Measurements from ENCODE around the gene OPN1MW. TPM values are rescaled to one million over a fixed set of nuclear protein-coding genes. Genes with fewer than 3 reads are reported as not detected.

Gene OPN1MW
- total and polyA plus RNA-seq, 2 of the 4 experiments (the other 2 are of a cell fraction): not detected

DNA sequence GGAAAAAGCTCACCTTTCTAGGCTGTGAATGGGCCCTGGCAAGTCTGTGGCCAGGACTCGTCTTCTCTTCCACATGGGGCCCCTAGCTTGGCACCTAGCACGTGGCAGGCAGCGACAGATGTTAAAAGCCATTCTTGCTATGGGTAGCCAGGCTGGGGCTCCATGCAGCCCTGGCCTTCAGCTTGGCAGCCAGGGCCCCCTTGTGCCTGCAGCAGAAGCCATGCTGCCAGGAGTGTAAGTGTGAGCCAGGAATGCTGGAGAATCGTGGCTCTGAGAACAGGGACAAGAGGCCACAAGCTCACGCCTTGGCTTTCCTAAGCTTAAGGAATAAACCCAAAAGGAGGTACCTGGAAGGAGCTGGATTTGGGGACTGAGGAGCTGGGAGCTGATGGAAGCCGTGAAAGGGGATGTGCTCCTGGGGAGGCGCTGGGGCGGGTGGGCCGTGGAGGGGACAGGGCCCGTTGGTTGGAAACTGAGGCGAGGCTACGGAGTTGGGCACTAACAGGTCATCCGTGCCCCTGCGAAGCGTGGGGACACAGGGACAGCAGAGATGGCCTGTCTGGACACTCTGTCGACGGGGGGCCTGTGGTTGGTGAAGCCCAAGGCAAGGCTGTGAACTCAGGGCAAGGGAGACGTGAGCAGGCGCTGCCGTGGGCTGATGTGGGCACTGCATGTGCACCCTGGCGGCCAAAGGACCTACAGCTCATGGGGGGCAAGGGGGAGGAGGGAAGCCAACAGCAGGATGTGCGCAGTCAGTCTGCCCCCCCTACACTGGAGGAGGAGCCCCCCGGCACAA lies 39.2 kb upstream of the OPN1MW start:
- Histone ChIP-seq H3K56ac (ENCODE audit: extremely low read depth, insufficient read depth, low read length) (no peak overlapping the region), H2BK120ac (ENCODE audit: low read depth, low read length) (no peak overlapping the region), H4K20me1 (ENCODE audit: insufficient read depth, low read length) (no peaks in the 10 kb centered on the region), H2BK20ac (ENCODE audit: low read depth, low read length) (no peak overlapping the region), H2BK15ac (ENCODE audit: low read depth, low read length) (no peak overlapping the region), H3K9ac (ENCODE audit: low read depth, low read length) (no peak overlapping the region), H3K4me3 (ENCODE audit: insufficient read depth, low read depth, low read length) (no peak overlapping the region), H3K27ac (ENCODE audit: insufficient read depth, low read length) (no peak overlapping the region), H3K27me3 (ENCODE audit: control insufficient read depth, insufficient read depth, low read length) (peaks cover 12% of the 10 kb centered on the region), H3K4ac (ENCODE audit: low read depth, low read length) (no peak overlapping the region), H3K9me3 (ENCODE audit: control insufficient read depth, insufficient read depth, low read length) (peaks cover 9% of the 10 kb centered on the region; the same call in 1 of the 2 replicates), H3K23ac (ENCODE audit: low read depth, low read length) (no peak overlapping the region), H4K91ac (ENCODE audit: insufficient read depth, low read depth, low read length) (no peak overlapping the region), H2AFZ (replicated peaks; ENCODE audit: low read length, poor library complexity) (no peak overlapping the region), H2AK5ac (ENCODE audit: low read depth, low read length) (no peak overlapping the region), H3K14ac (replicated peaks; ENCODE audit: low read depth, low read length) (no peak overlapping the region), H3K36me3 (ENCODE audit: control insufficient read depth, insufficient read depth, low read length) (no peaks in the 10 kb centered on the region), H2BK5ac (ENCODE audit: low read depth, low read length, poor library complexity, severe bottlenecking) (no peak overlapping the region), H3K4me1 (ENCODE audit: control insufficient read depth, insufficient read depth, low read length) (no peaks in the 10 kb centered on the region), H2AK9ac (replicated peaks; ENCODE audit: low read depth, low read length, poor library complexity) (no peak overlapping the region), H3K9me1 (ENCODE audit: insufficient read depth, low read length) (no peaks in the 10 kb centered on the region), H4K8ac (ENCODE audit: low read depth in 2 of 2, low read length in 2 of 2) (no peak overlapping the region), H3K4me2 (ENCODE audit: low read depth, low read length) (no peak overlapping the region), H3K79me1 (ENCODE audit: low read depth in 1 of 2, low read length in 2 of 2) (no peaks in the 10 kb centered on the region), H3K18ac (ENCODE audit: low read depth, low read length) (no peak overlapping the region), H4K5ac (ENCODE audit: low read depth, low read length) (no peak overlapping the region)
- in situ Hi-C loops (cut with MboI; ENCODE audit: low sequenced_read_pairs): no loop called here
- ChIA-PET POLR2A (ENCODE audit: unreplicated experiment) (no interaction called here), CTCF (no interaction called here)
- WGBS, 2 experiments (ENCODE audit: extremely low coverage in 2 of 2, insufficient read length in 1 of 2): 63% methylated on average over 13 of the region's 23 CpGs; no CpG with 5 or more reads in 1 of the 2 experiments
- no peak for TF ChIP-seq MXI1 (IDR thresholded peaks at IDR 0.05; ENCODE audit: borderline replicate concordance, low read depth, low read length)
- no peak for TF ChIP-seq CHD1 (IDR thresholded peaks at IDR 0.05; ENCODE audit: low read depth, low read length)
- TF ChIP-seq, protein P1, sequence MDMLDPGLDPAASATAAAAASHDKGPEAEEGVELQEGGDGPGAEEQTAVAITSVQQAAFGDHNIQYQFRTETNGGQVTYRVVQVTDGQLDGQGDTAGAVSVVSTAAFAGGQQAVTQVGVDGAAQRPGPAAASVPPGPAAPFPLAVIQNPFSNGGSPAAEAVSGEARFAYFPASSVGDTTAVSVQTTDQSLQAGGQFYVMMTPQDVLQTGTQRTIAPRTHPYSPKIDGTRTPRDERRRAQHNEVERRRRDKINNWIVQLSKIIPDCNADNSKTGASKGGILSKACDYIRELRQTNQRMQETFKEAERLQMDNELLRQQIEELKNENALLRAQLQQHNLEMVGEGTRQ (IDR thresholded peaks at IDR 0.05; ENCODE audit: low read depth, low read length): no peak
- TF ChIP-seq BHLHE40 (IDR thresholded peaks at IDR 0.05; ENCODE audit: low read depth, low read length): no peak
- TF ChIP-seq, protein P2, sequence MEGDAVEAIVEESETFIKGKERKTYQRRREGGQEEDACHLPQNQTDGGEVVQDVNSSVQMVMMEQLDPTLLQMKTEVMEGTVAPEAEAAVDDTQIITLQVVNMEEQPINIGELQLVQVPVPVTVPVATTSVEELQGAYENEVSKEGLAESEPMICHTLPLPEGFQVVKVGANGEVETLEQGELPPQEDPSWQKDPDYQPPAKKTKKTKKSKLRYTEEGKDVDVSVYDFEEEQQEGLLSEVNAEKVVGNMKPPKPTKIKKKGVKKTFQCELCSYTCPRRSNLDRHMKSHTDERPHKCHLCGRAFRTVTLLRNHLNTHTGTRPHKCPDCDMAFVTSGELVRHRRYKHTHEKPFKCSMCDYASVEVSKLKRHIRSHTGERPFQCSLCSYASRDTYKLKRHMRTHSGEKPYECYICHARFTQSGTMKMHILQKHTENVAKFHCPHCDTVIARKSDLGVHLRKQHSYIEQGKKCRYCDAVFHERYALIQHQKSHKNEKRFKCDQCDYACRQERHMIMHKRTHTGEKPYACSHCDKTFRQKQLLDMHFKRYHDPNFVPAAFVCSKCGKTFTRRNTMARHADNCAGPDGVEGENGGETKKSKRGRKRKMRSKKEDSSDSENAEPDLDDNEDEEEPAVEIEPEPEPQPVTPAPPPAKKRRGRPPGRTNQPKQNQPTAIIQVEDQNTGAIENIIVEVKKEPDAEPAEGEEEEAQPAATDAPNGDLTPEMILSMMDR (conservative IDR thresholded peaks at IDR 0.05; ENCODE audit: low read depth, low read length): no peak
- TF ChIP-seq RFX5 (IDR thresholded peaks at IDR 0.05; ENCODE audit: low read depth, low read length): no peak
- TF ChIP-seq NFE2L2 (IDR thresholded peaks at IDR 0.05; ENCODE audit: low read depth, low read length): no peak
- TF ChIP-seq POLR2A (IDR thresholded peaks at IDR 0.05; ENCODE audit: low read depth, low read length): no peak
- TF ChIP-seq, protein P3, sequence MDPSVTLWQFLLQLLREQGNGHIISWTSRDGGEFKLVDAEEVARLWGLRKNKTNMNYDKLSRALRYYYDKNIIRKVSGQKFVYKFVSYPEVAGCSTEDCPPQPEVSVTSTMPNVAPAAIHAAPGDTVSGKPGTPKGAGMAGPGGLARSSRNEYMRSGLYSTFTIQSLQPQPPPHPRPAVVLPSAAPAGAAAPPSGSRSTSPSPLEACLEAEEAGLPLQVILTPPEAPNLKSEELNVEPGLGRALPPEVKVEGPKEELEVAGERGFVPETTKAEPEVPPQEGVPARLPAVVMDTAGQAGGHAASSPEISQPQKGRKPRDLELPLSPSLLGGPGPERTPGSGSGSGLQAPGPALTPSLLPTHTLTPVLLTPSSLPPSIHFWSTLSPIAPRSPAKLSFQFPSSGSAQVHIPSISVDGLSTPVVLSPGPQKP (IDR thresholded peaks at IDR 0.05; ENCODE audit: borderline replicate concordance, low read depth, low read length): no peak
- no peak for TF ChIP-seq CEBPB (IDR thresholded peaks at IDR 0.05; ENCODE audit: low read depth, low read length)
- dilution Hi-C loops (cut with HindIII; ENCODE audit: low sequenced_read_pairs, unreplicated experiment): no loop called here
- ATAC-seq (ENCODE audit: low read depth) (no peak), DNase-seq (no peak)
- no TSS peak for BruUV-seq (replicated peaks)
- intact Hi-C loops (cut with micrococcal nuclease): no loop called here

Data from IMR-90 (cell line).